SK-N-SH (cell line): Measurements from ENCODE around the gene GANC.

Source experiments
- POLR2AphosphoS5 ChIP-seq: IDR thresholded peaks from 2 replicates; pipeline ENCODE4 v1.6.1; 2012; ENCODE audit warnings: low read depth, low read length
- RCOR1 ChIP-seq: fragments of 150-350 bp; IDR thresholded peaks from 2 replicates; pipeline ENCODE4 v1.6.1; 2017; ENCODE audit warnings: antibody characterized with exemption, low read length
- TF ChIP-seq, protein P1 (sequence below): fragments of 200-600 bp; sonication (generic); IDR thresholded peaks from 2 replicates; pipeline ENCODE4 v1.6.1; 2017; ENCODE audit warnings: antibody characterized with exemption, mild to moderate bottlenecking, moderate library complexity

DNA sequence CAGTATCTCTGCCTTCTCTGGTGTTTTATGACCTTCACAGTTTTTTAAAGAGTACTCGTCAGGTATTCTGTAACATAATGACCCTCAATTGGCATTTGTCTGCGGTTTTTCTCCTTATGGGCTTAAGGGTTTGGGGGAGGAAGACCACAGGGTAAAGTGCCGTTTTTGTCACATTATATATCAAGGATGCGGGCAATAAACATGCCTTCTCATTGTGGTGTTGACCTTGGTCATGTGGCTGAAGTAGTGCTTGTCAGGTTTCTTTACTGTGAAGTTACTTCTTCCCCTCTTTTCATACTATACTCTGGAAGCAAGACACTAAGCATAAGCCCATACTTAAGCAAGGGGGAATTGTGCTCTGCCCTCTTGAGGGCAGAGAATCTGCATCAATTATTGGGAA is 102.9 kb downstream of the GANC start:
- TF ChIP-seq, protein P1, sequence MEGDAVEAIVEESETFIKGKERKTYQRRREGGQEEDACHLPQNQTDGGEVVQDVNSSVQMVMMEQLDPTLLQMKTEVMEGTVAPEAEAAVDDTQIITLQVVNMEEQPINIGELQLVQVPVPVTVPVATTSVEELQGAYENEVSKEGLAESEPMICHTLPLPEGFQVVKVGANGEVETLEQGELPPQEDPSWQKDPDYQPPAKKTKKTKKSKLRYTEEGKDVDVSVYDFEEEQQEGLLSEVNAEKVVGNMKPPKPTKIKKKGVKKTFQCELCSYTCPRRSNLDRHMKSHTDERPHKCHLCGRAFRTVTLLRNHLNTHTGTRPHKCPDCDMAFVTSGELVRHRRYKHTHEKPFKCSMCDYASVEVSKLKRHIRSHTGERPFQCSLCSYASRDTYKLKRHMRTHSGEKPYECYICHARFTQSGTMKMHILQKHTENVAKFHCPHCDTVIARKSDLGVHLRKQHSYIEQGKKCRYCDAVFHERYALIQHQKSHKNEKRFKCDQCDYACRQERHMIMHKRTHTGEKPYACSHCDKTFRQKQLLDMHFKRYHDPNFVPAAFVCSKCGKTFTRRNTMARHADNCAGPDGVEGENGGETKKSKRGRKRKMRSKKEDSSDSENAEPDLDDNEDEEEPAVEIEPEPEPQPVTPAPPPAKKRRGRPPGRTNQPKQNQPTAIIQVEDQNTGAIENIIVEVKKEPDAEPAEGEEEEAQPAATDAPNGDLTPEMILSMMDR = no peak
- TF ChIP-seq POLR2AphosphoS5 (no peak), RCOR1 (no peak)
